RWPE2 (cell line): ENCODE data around the gene STAT2.
A peak's percentile ranks its signal among the peaks of the same experiment; 100 is the strongest.
"Not testable (repeated sequence)": the region's sequence is repeated elsewhere in the genome, so short reads cannot be mapped to it uniquely, and the experiment has no call there.

Experiments
- ATAC-seq: fragments of 200-7000 bp; cut with Tn5 transposase; 3 replicates; pipeline ENCODE4 v1.9.1; 2021; ENCODE audit warnings: low read depth
- DNase-seq: peaks from one replicate; pipeline ENCODE4 v3.0.0-alpha.2; 2020; ENCODE audit warnings: low spot score
- H3K27ac ChIP-seq: fragments of 450-650 bp; 2 replicates; pipeline ENCODE4 v1.5.1; 2017; ENCODE audit warnings: mild to moderate bottlenecking; ENCODE audit not compliant: poor library complexity, severe bottlenecking
- H3K27me3 ChIP-seq: fragments of 250-450 bp; sonication (Bioruptor Pico); 2 replicates; pipeline ENCODE4 v1.5.1; 2021; ENCODE audit warnings: mild to moderate bottlenecking, moderate library complexity; ENCODE audit not compliant: insufficient read depth, poor library complexity, severe bottlenecking
- H3K36me3 ChIP-seq: fragments of 250-450 bp; sonication (Bioruptor Pico); 2 replicates; pipeline ENCODE4 v1.5.1; 2020; ENCODE audit warnings: low read depth, mild to moderate bottlenecking, moderate library complexity
- H3K4me1 ChIP-seq: fragments of 250-450 bp; sonication (Bioruptor Pico); 2 replicates; pipeline ENCODE4 v1.5.1; 2021; ENCODE audit warnings: mild to moderate bottlenecking, moderate library complexity; ENCODE audit not compliant: insufficient read depth, poor library complexity, severe bottlenecking
- H3K4me3 ChIP-seq: fragments of 250-450 bp; sonication (Bioruptor Pico); 2 replicates; pipeline ENCODE4 v1.5.1; 2021; ENCODE audit warnings: mild to moderate bottlenecking, moderate library complexity; ENCODE audit not compliant: severe bottlenecking
- H3K9me3 ChIP-seq: fragments of 250-450 bp; sonication (Bioruptor Pico); 2 replicates; pipeline ENCODE4 v1.5.1; 2021; ENCODE audit warnings: mild to moderate bottlenecking, moderate library complexity; ENCODE audit not compliant: severe bottlenecking
- TF ChIP-seq, protein P1 (sequence below): fragments of 450-650 bp; IDR thresholded peaks from one replicate; pipeline ENCODE4 v1.5.1; 2017; ENCODE audit warnings: mild to moderate bottlenecking, moderate library complexity; ENCODE audit not compliant: poor library complexity, severe bottlenecking

Gene STAT2

DNA sequence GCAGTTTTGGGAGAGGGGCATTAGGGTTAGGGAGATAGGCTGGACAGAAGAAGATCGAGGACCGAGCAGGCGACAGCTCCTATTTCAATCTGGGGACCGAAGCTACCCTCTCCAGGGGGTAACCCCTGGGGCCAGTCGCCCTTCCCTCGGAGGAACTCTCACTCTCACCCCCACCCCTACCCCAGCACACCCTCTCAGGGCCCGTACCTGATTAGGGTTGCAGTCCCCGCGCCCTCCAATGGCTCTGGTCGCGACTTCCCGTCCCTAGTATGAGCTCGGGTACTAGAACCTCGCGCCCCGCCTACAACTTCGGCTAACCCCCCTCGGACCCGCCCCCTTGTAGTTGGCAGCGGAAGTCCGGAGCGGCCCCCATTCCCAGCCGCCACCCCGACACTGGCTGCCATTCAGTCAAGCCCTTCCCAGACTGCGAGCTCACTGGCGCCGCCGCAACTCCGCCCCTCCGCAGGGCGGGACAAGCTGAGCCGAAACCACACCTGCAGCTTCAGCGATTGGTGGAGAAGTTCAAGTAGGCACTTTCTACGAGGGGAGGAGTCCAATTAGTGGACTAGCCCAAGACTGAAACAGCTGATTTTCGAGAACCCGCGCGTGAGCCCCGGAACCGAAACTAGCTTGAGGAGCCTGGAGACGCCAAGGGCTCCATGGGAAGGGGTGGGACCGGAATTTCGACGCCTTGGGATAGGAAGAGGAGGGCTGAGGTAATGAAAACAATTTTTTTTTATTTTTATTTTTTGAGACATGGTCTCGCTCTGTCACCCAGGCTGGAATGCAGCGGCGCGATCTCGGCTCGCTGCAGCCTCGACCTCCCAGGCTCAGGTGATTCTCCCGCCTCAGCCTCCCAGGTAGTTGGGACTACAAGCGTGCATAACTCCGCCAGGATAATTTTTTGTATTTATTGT is at the start of gene STAT2:
TSS of gene STAT2 (minus strand) at position 257 of the 917 bp plus-strand sequence. CDS start 3,536 bp downstream, outside the sequence.
- ATAC-seq: peak; percentile 94
- peaks cover 6% of the 10 kb centered on the region for H3K4me1 ChIP-seq

GRCh38 chr12:56408799-56409417 is 49.0 kb upstream of the STAT2 start:
- Histone ChIP-seq H3K4me1 (no peaks in the 10 kb centered on the region), H3K9me3 (no peaks in the 10 kb centered on the region), H3K36me3 (no peaks in the 10 kb centered on the region), H3K27me3 (no peaks in the 10 kb centered on the region), H3K4me3 (no peak overlapping the region), H3K27ac (no peak overlapping the region)
- ATAC-seq (no peak), DNase-seq (no peak)
- TF ChIP-seq, protein P1, sequence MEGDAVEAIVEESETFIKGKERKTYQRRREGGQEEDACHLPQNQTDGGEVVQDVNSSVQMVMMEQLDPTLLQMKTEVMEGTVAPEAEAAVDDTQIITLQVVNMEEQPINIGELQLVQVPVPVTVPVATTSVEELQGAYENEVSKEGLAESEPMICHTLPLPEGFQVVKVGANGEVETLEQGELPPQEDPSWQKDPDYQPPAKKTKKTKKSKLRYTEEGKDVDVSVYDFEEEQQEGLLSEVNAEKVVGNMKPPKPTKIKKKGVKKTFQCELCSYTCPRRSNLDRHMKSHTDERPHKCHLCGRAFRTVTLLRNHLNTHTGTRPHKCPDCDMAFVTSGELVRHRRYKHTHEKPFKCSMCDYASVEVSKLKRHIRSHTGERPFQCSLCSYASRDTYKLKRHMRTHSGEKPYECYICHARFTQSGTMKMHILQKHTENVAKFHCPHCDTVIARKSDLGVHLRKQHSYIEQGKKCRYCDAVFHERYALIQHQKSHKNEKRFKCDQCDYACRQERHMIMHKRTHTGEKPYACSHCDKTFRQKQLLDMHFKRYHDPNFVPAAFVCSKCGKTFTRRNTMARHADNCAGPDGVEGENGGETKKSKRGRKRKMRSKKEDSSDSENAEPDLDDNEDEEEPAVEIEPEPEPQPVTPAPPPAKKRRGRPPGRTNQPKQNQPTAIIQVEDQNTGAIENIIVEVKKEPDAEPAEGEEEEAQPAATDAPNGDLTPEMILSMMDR: no peak

More for the DNA sequence above, at the start of gene STAT2:
- Histone ChIP-seq H3K27ac (peak within 1 kb of the TSS; percentile 51), H3K9me3 (no peaks in the 10 kb centered on the region), H3K36me3 (peaks cover 16% of the 10 kb centered on the region), H3K27me3 (no peaks in the 10 kb centered on the region), H3K4me3 (peak within 1 kb of the TSS; percentile 68)
- TF ChIP-seq, protein P1: no peak
- DNase-seq: peak; percentile 98

DNA sequence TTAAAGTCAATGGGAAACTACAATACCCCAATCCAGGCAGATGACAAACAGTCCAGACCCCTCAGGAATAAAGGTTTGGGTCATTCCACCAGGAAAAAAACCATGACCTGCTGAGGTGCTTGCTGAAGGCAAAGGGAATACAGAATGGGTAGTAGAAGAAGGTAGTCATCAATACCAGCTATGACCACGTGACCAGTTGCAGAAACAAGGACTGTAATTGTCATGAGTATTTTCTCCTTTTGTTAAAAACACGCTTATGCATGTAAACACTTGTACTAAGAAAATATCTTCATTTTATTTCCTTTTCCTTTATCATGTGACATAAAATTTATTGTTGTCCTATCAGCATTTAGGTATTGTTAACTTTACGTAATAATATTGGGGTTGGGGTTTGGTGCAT is 44.3 kb upstream of the STAT2 start:
- H3K27ac ChIP-seq, DNase-seq, ATAC-seq, H3K9me3 ChIP-seq, H3K4me1 ChIP-seq, H3K4me3 ChIP-seq, H3K27me3 ChIP-seq, H3K36me3 ChIP-seq: not testable (repeated sequence)

DNA sequence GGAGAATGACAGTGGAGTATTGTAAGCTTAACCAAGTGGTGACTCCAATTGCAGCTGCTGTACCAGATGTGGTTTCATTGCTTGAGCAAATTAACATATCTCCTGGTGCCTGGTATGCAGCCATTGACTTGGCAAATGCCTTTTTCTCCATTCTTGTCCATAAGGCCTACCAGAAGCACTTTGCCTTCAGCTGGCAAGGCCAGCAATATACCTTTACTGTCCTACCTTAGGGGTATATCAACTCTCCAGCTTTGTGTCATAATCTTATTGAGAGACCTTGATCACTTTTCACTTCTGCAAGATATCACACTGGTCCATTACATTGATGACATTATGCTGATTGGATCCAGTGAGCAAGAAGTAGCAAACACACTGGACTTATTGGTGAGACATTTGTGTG is 41.7 kb upstream of the STAT2 start:
- not testable (repeated sequence) for H3K4me1 ChIP-seq, DNase-seq, H3K27ac ChIP-seq, H3K27me3 ChIP-seq, H3K36me3 ChIP-seq, H3K4me3 ChIP-seq, H3K9me3 ChIP-seq, ATAC-seq

DNA sequence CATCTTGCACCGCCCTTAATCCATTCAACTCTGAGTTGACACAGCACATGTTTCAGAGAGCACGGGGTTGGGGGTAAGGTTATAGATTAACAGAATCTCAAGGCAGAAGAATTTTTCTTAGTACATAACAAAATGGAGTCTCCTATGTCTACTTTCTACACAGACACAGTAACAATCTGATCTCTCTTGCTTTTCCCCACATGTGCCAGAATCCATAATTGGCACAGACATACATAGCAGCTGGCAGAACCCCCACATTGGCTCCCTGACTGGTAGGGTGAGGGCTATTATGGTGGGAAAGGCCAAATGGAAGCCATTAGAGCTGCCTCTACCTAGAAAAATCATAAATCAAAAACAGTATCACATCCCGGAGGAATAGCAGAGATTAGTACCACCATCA is 41.2 kb upstream of the STAT2 start:
- ATAC-seq, H3K4me1 ChIP-seq, H3K27ac ChIP-seq, H3K4me3 ChIP-seq, H3K9me3 ChIP-seq, DNase-seq, H3K27me3 ChIP-seq, H3K36me3 ChIP-seq: not testable (repeated sequence)

DNA sequence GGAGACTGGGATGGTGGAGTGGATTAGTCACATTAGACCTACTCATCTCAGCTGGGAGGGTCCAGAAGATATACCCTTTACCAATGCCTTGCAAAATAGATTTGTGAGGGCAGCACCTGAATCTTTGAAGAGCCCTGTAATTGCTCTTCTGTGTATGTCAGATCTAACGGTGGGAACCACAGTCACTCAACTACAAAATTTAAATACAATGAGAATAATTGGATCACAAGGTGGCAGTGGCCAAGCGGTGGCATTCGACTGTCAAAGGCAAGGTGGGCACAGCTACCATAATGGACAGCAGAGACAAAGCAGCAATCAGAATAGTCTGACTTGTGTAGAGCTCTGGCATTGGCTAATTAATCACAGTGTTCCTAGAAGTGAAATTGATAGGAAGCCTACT is 39.6 kb upstream of the STAT2 start:
- H3K4me3 ChIP-seq, H3K9me3 ChIP-seq, H3K27me3 ChIP-seq, DNase-seq, H3K27ac ChIP-seq, ATAC-seq, H3K4me1 ChIP-seq, H3K36me3 ChIP-seq: not testable (repeated sequence)
